Measurements from ENCODE around the gene NUP62.

The NUP62 gene

DNA sequence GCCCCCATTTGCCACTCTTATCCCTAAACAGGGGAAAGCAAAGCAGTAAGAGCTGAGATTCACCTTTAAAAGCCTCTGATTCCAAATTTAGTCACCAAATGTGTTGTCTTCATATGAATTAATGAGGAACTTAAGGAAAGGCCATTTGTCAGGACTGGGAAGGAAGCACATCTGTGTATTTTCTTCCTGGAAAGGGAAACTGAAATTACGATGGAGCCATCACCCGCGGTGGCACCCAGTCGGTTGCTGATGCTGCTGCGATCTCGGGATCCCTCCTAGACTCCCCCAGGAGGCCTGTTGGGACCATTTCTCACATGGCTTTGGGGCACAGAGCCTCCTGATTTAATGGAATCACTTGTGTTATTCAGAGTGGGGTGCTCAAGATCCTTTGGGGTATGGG, 25.2 kb downstream of the NUP62 start:
- FAIRE-seq: no peak
- no peak for DNase-seq (ENCODE audit: low spot score)

DNA sequence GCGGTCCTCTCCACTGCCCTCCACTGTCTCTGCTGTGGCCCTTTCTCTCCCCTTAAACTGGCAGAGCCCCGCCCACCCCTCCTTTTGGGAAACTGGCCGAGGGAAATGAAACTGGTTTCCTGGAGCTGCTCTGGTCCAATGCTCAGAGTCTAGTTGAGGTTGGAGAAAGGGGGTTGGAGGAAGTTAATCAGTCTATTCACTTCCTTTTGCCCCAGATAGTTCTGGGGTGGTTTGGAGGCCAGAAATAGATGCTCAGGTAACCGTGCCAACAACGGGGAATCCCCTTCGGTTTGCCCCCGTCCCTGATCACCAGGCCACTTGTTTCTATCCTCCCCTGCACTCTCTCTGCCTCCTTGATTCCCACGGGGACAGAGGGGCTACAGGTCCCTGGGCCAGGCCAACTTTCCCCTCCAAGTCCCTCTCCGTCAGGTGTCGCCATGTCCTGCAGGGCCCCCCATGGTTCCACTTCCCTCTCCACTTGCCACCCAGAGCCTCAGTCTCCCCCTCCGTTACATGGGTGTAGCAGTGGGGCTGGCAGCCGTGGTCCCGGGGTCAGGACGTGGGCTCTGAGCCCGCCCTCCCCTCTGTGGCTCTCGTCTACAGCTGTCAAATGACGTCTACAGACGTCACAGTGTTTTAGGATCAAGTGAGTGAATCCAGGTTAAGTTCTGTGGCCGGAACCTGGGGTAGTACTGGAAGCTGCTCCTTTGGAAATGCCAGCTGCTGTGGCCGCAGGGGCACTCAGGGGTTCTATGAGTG, 32.3 kb downstream of the NUP62 start, which contains the start of gene IL4I1:
TSS of gene IL4I1 (minus strand) at position 25 of the 759 bp plus-strand sequence. CDS start 727 bp downstream, outside the sequence.
- peak; percentile 87 for DNase-seq (ENCODE audit: low spot score)
- peak; percentile 83 for FAIRE-seq

GRCh38 chr19:49895566-49896297, 33.6 kb downstream of the NUP62 start:
- FAIRE-seq (no peak), DNase-seq (ENCODE audit: low spot score) (no peak)

GRCh38 chr19:49894879-49895565, 34.3 kb downstream of the NUP62 start:
- DNase-seq (ENCODE audit: low spot score) (no peak), FAIRE-seq (no peak)

- FAIRE-seq: no peak
- no peak for DNase-seq (ENCODE audit: low spot score)
These were observed 35.2 kb downstream of the NUP62 start for GRCh38 chr19:49894011-49894664.

DNA sequence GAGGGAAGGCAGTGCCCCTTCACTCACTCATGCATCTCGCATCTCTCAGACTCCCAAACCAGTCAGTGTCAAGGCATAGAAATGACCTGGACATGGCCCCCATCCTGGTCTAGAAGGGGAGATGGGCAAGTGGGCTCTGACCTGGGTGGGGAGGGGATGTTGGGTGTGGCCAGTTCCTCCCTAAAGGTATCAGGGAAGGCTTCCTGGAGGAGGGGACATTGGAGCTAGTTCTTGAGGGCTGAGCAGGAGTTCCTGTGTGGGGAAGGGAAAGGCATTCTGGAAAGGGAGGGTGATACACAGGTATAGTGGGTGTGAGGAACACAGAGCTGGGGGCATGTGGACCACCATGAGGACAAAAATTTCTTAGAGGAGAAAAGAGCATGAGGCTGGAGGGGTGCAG, 36.6 kb downstream of the NUP62 start:
- no peak for DNase-seq (ENCODE audit: low spot score)
- no peak for FAIRE-seq

DNA sequence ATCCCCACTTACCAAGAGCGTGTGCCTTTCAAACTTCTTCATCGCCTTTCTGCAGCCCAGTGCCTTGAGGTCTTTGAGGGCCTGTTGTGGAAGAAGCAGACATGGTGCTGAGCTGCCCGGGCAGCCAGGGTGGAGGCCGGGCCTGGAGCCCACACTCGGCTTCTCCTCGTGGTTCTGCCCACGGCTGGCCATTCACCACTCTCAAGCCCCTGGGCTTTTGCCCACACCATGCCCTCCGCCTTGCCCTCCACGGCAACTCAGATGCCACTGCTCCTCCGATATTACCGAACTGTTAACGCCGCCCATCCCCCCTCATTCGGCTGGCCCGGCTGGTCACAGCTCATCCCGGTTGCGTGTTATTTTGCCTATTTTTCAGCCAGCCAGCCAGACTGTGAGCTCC, 37.9 kb downstream of the NUP62 start:
- FAIRE-seq (no peak), DNase-seq (ENCODE audit: low spot score) (no peak)

DNA sequence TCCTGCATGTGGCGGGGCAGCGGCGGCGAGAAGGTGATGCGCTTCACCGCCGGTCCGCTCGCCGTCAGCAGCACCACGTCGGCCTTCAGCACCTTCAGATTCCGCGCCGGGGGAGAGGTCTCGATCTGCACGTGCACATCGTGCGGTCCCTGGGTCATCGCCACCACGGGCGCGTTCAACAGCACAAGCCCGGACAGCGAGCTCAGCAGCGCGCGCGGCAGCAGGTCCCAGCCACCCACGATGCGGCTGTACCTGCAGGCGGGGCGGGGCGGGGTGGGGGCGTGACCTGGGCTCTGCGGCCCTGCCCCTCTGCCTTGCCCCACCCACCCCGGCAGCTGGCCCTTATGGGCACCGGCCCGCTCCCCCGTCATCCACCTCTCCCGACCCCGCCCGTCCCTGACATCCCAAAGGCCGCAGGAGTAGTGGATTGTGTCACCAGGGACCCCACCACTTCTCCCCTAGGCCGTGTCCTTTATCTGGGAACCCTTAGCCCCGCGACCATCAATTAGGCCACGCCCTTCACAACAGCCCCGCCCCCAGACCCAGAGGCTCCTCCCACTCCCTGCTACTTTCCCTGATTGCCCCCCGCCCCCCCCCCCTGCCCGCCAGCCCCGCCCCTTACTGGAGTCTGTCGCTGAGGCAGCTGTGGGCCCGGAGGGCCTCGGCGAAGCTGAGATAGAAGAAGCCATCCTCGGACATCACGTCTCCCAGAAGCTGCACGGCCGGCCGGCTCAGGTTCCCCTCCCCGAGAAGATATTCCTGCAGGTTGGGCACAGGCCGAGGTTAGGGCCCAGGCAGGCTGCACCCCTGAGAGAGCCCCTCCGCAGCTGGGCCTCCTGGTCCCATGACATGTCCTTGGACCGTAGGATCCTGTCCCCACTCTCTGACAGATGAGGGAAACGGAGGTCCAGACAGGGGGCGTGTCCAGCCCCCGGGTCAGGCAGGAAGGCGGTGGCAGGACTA, 38.7 kb downstream of the NUP62 start:
- FAIRE-seq: no peak

GRCh38 chr19:49889687-49890348, 39.5 kb downstream of the NUP62 start:
- no peak for DNase-seq (ENCODE audit: low spot score)
- no peak for FAIRE-seq

More for the DNA sequence above, 38.7 kb downstream of the NUP62 start:
- DNase-seq (ENCODE audit: low spot score): no peak

DNA sequence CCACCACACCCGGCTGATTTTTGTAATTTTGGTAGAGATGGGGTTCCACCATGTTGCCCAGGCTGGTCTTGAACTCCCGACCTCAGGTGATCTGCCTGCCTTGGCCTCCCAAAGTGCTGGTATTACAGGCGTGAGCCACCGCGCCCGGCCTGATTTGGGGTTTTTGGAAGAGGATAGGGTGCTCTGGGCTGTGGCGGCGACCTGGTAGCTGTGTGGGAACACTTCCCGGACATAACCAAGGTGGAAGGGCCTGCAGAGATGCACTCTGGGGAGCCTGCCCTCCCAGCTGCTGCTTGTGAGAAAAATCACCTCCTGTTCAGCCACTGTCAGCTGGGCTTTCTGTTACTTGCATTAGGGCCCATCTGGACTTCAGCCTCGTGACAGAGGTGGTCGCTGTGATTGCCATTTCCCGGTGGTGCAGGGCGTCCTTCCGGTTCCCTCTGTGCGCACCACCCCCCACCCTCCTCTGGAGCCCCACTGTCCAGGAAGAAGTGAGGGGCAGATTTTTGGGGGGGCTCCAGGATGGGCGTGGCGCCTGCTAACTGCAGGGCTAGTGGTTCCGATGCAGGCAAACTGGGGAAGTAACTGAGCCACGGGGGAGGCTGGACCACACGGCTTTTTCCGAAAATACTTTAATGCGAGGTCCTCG, 40.1 kb downstream of the NUP62 start:
- FAIRE-seq: no peak
- DNase-seq (ENCODE audit: low spot score): no peak

GRCh38 chr19:49888510-49888824, 40.8 kb downstream of the NUP62 start:
- FAIRE-seq (no peak), DNase-seq (ENCODE audit: low spot score) (no peak)

- FAIRE-seq: no peak
- no peak for DNase-seq (ENCODE audit: low spot score)
These were observed 41.4 kb downstream of the NUP62 start for GRCh38 chr19:49887665-49888509.

- FAIRE-seq: no peak
- DNase-seq (ENCODE audit: low spot score): no peak
These were observed 42.2 kb downstream of the NUP62 start for GRCh38 chr19:49887037-49887664.

DNA sequence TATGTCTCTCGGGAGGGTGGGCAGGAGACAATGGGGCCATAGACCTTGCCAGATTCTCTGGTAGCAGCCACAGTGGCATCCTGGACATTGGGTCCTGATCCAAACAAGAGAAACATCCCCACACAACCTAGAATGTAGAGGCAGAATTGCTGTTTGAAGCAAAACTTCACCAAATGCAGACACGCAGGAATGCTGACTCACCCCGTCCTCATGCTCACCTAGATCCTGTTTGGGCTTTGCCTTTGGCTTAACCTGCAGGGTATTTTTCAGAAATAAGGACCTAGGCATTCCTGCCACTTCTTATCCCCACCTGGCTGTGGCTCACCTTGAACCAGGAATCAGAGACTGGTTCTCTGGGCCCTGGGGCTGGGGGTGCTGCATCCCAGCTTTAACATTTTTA, 44.5 kb downstream of the NUP62 start:
- FAIRE-seq (no peak), DNase-seq (ENCODE audit: low spot score) (no peak)

- no peak for DNase-seq (ENCODE audit: low spot score)
- no peak for FAIRE-seq
These were observed 45.2 kb downstream of the NUP62 start for GRCh38 chr19:49884109-49884508.

DNA sequence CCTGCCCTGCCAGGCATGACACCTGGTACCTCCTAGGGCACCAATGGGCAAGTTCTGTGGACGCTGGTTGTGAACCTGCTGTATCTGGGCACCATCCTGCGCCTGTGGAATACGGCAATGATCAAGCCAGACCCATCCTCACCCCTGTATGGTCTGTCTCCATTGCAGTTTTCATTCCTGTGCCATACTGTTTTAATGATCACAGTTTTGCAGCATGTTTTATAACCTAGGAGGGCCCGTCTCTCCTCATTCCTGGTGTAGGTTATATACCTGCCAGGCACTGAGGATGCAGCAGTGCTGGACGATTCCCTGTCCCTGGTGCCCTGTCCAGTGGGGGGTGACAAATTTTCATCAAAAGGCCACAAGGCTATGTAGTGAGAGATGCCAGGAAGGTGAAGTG, 46.2 kb downstream of the NUP62 start:
- FAIRE-seq: no peak
- DNase-seq (ENCODE audit: low spot score): no peak

GRCh38 chr19:49882643-49883042, 46.7 kb downstream of the NUP62 start:
- DNase-seq (ENCODE audit: low spot score) (no peak), FAIRE-seq (no peak)

GRCh38 chr19:49881672-49882394, 47.5 kb downstream of the NUP62 start:
- FAIRE-seq (no peak), DNase-seq (ENCODE audit: low spot score) (no peak)

Measured in RCC 7860 (cell line).